Measurements from ENCODE around the gene SLC36A3.
"Not testable (repeated sequence)": the region's sequence is repeated elsewhere in the genome, so short reads cannot be mapped to it uniquely, and the experiment has no call there.

The SLC36A3 gene

GRCh38 chr5:151255621-151256286, 47.8 kb downstream of the SLC36A3 start:
- no peak overlapping the region for H3K27ac ChIP-seq (ENCODE audit: low read length)
- 0 out of 2 replicates have a peak, but pooled peaks cover 3% of the 10 kb centered on the region for H3K4me1 ChIP-seq (ENCODE audit: insufficient read depth, low read length)
- no peaks in the 10 kb centered on the region for H3K36me3 ChIP-seq (ENCODE audit: insufficient read depth, low read depth, low read length)
- no peak overlapping the region for H3K4me3 ChIP-seq (ENCODE audit: low read length)
- H3K27me3 ChIP-seq (ENCODE audit: insufficient read depth, low read length), result no peaks in the 10 kb centered on the region
- H3K9ac ChIP-seq (ENCODE audit: low read depth, low read length), result no peak overlapping the region
- no peaks in the 10 kb centered on the region for H3K9me3 ChIP-seq (ENCODE audit: insufficient read depth, low read depth, low read length)

- H3K4me3 ChIP-seq (ENCODE audit: low read length); H3K4me1 ChIP-seq (ENCODE audit: insufficient read depth, low read length); H3K9me3 ChIP-seq (ENCODE audit: insufficient read depth, low read depth, low read length); H3K27me3 ChIP-seq (ENCODE audit: insufficient read depth, low read length); H3K9ac ChIP-seq (ENCODE audit: low read depth, low read length); H3K27ac ChIP-seq (ENCODE audit: low read length); H3K36me3 ChIP-seq (ENCODE audit: insufficient read depth, low read depth, low read length): not testable (repeated sequence)
Observed at GRCh38 chr5:151254990-151255389, 48.6 kb downstream of the SLC36A3 start.

- no peak overlapping the region for H3K27ac ChIP-seq (ENCODE audit: low read length)
Observed at GRCh38 chr5:151254556-151254955, 49.0 kb downstream of the SLC36A3 start.

GRCh38 chr5:151253605-151253950, 50.0 kb downstream of the SLC36A3 start:
- Histone ChIP-seq H3K9ac (ENCODE audit: low read depth, low read length) (peak overlapping the region; percentile 87), H3K27me3 (ENCODE audit: insufficient read depth, low read length) (no peaks in the 10 kb centered on the region), H3K27ac (ENCODE audit: low read length) (no peak overlapping the region), H3K9me3 (ENCODE audit: insufficient read depth, low read depth, low read length) (no peaks in the 10 kb centered on the region), H3K4me1 (ENCODE audit: insufficient read depth, low read length) (0 out of 2 replicates have a peak, but pooled peaks cover 3% of the 10 kb centered on the region), H3K36me3 (ENCODE audit: insufficient read depth, low read depth, low read length) (no peaks in the 10 kb centered on the region), H3K4me3 (ENCODE audit: low read length) (peak overlapping the region; percentile 91)

More at GRCh38 chr5:151254556-151254955, 49.0 kb downstream of the SLC36A3 start:
- 0 out of 2 replicates have a peak, but pooled peaks cover 3% of the 10 kb centered on the region for H3K4me1 ChIP-seq (ENCODE audit: insufficient read depth, low read length)
- no peaks in the 10 kb centered on the region for H3K36me3 ChIP-seq (ENCODE audit: insufficient read depth, low read depth, low read length)
- H3K9me3 ChIP-seq (ENCODE audit: insufficient read depth, low read depth, low read length), result no peaks in the 10 kb centered on the region
- H3K9ac ChIP-seq (ENCODE audit: low read depth, low read length), result no peak overlapping the region
- H3K27me3 ChIP-seq (ENCODE audit: insufficient read depth, low read length), result no peaks in the 10 kb centered on the region
- no peak overlapping the region for H3K4me3 ChIP-seq (ENCODE audit: low read length)

GRCh38 chr5:151252762-151253604, 50.6 kb downstream of the SLC36A3 start, which contains the start of gene GM2A:
Gene GM2A (plus strand): TSS chr5:151253185. CDS start chr5:151253217, 32 bp downstream.
- Histone ChIP-seq H3K27ac (ENCODE audit: low read length) (no peak within 1 kb of the TSS), H3K4me1 (ENCODE audit: insufficient read depth, low read length) (0 out of 2 replicates have a peak, but pooled peaks cover 3% of the 10 kb centered on the region), H3K36me3 (ENCODE audit: insufficient read depth, low read depth, low read length) (no peaks in the 10 kb centered on the region)

GRCh38 chr5:151251621-151252020, 51.9 kb downstream of the SLC36A3 start:
- Histone ChIP-seq H3K36me3 (ENCODE audit: insufficient read depth, low read depth, low read length) (no peaks in the 10 kb centered on the region), H3K9ac (ENCODE audit: low read depth, low read length) (no peak overlapping the region; the same call in 1 of the 2 replicates), H3K9me3 (ENCODE audit: insufficient read depth, low read depth, low read length) (no peaks in the 10 kb centered on the region), H3K4me3 (ENCODE audit: low read length) (peak overlapping the region; percentile 75; the same call in 1 of the 2 replicates), H3K27ac (ENCODE audit: low read length) (no peak overlapping the region), H3K4me1 (ENCODE audit: insufficient read depth, low read length) (0 out of 2 replicates have a peak, but pooled peaks cover 3% of the 10 kb centered on the region), H3K27me3 (ENCODE audit: insufficient read depth, low read length) (no peaks in the 10 kb centered on the region)

More at GRCh38 chr5:151252762-151253604, 50.6 kb downstream of the SLC36A3 start, which contains the start of gene GM2A:
- Histone ChIP-seq H3K4me3 (ENCODE audit: low read length) (peak within 1 kb of the TSS; percentile 91), H3K9me3 (ENCODE audit: insufficient read depth, low read depth, low read length) (no peaks in the 10 kb centered on the region), H3K27me3 (ENCODE audit: insufficient read depth, low read length) (no peaks in the 10 kb centered on the region), H3K9ac (ENCODE audit: low read depth, low read length) (peak within 1 kb of the TSS; percentile 87)

- Histone ChIP-seq H3K27ac (ENCODE audit: low read length) (no peak overlapping the region), H3K27me3 (ENCODE audit: insufficient read depth, low read length) (no peaks in the 10 kb centered on the region), H3K4me3 (ENCODE audit: low read length) (no peak overlapping the region), H3K4me1 (ENCODE audit: insufficient read depth, low read length) (0 out of 2 replicates have a peak, but pooled peaks cover 3% of the 10 kb centered on the region), H3K9me3 (ENCODE audit: insufficient read depth, low read depth, low read length) (no peaks in the 10 kb centered on the region), H3K9ac (ENCODE audit: low read depth, low read length) (no peak overlapping the region), H3K36me3 (ENCODE audit: insufficient read depth, low read depth, low read length) (no peaks in the 10 kb centered on the region)
Observed at GRCh38 chr5:151251001-151251551, 52.5 kb downstream of the SLC36A3 start.

GRCh38 chr5:151250346-151251000, 53.1 kb downstream of the SLC36A3 start:
- H3K27me3 ChIP-seq (ENCODE audit: insufficient read depth, low read length), result no peaks in the 10 kb centered on the region
- no peak overlapping the region for H3K9ac ChIP-seq (ENCODE audit: low read depth, low read length)

GRCh38 chr5:151249281-151249680, 54.3 kb downstream of the SLC36A3 start:
- Histone ChIP-seq H3K4me1 (ENCODE audit: insufficient read depth, low read length) (0 out of 2 replicates have a peak, but pooled peaks cover 3% of the 10 kb centered on the region), H3K9ac (ENCODE audit: low read depth, low read length) (no peak overlapping the region), H3K27ac (ENCODE audit: low read length) (no peak overlapping the region), H3K36me3 (ENCODE audit: insufficient read depth, low read depth, low read length) (no peaks in the 10 kb centered on the region), H3K27me3 (ENCODE audit: insufficient read depth, low read length) (no peaks in the 10 kb centered on the region), H3K9me3 (ENCODE audit: insufficient read depth, low read depth, low read length) (no peaks in the 10 kb centered on the region), H3K4me3 (ENCODE audit: low read length) (no peak overlapping the region)

More at GRCh38 chr5:151250346-151251000, 53.1 kb downstream of the SLC36A3 start:
- Histone ChIP-seq H3K27ac (ENCODE audit: low read length) (no peak overlapping the region), H3K4me1 (ENCODE audit: insufficient read depth, low read length) (0 out of 2 replicates have a peak, but pooled peaks cover 3% of the 10 kb centered on the region), H3K9me3 (ENCODE audit: insufficient read depth, low read depth, low read length) (no peaks in the 10 kb centered on the region), H3K4me3 (ENCODE audit: low read length) (no peak overlapping the region), H3K36me3 (ENCODE audit: insufficient read depth, low read depth, low read length) (no peaks in the 10 kb centered on the region)

GRCh38 chr5:151248651-151249050, 54.9 kb downstream of the SLC36A3 start:
- no peak overlapping the region for H3K9ac ChIP-seq (ENCODE audit: low read depth, low read length)
- H3K36me3 ChIP-seq (ENCODE audit: insufficient read depth, low read depth, low read length), result no peaks in the 10 kb centered on the region
- no peak overlapping the region for H3K27ac ChIP-seq (ENCODE audit: low read length)
- no peaks in the 10 kb centered on the region for H3K9me3 ChIP-seq (ENCODE audit: insufficient read depth, low read depth, low read length)
- H3K4me1 ChIP-seq (ENCODE audit: insufficient read depth, low read length), result no peaks in the 10 kb centered on the region
- no peaks in the 10 kb centered on the region for H3K27me3 ChIP-seq (ENCODE audit: insufficient read depth, low read length)
- H3K4me3 ChIP-seq (ENCODE audit: low read length), result no peak overlapping the region

GRCh38 chr5:151245680-151246219, 57.8 kb downstream of the SLC36A3 start:
- no peak overlapping the region for H3K9ac ChIP-seq (ENCODE audit: low read depth, low read length)
- no peaks in the 10 kb centered on the region for H3K36me3 ChIP-seq (ENCODE audit: insufficient read depth, low read depth, low read length)
- no peaks in the 10 kb centered on the region for H3K9me3 ChIP-seq (ENCODE audit: insufficient read depth, low read depth, low read length)
- no peak overlapping the region for H3K27ac ChIP-seq (ENCODE audit: low read length)
- H3K4me3 ChIP-seq (ENCODE audit: low read length), result no peak overlapping the region
- no peaks in the 10 kb centered on the region for H3K27me3 ChIP-seq (ENCODE audit: insufficient read depth, low read length)
- peaks cover 7% of the 10 kb centered on the region for H3K4me1 ChIP-seq (ENCODE audit: insufficient read depth, low read length)
